Fibroblast of the aortic adventitia (primary cell): Measurements from ENCODE around the gene NEO1. TPM values are rescaled to one million over a fixed set of nuclear protein-coding genes. Genes with fewer than 3 reads are reported as not detected.

Experiments used
- DNase-seq: peaks from one replicate; pipeline ENCODE4 v3.0.0-alpha.2; 2010; ENCODE audit warnings: low read depth
- H3K4me3 ChIP-seq: 2 replicates; pipeline ENCODE4 v1.5.1; 2011; ENCODE audit warnings: low read depth, mild to moderate bottlenecking, control low read depth, low read length, moderate library complexity
- total RNA-seq: library from RNA; depleted of rRNA; stranded (reverse); fragments of >200 nt; gene quantifications from 2 replicates; pipeline ENCODE4 v1.2.3, GENCODE V29; 2012; ENCODE audit warnings: low replicate concordance
- TF ChIP-seq, protein P1 (sequence below): IDR thresholded peaks from 2 replicates; pipeline ENCODE4 v1.5.1; 2011; ENCODE audit warnings: mild to moderate bottlenecking, low read length, control low read depth, inconsistent platforms; ENCODE audit not compliant: insufficient read depth

Gene NEO1
- total RNA-seq, 1 donor, result 26.2 TPM

DNA sequence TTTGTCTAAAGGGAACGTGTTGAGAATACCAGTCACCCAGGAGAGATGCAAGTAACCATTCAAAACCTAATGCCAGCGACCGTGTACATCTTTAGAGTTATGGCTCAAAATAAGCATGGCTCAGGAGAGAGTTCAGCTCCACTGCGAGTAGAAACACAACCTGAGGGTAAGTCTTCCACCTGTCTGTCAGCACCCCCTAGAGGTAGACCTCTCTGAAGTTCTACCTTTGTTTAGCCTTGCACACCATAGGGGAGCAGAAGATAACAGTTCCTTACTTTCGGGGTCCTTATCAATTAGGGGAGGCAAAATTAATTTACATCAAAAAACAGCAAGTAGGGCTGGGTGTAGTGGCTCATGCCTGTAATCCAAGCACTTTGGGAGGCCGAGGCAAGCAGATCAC is 192.1 kb downstream of the NEO1 start:
- TF ChIP-seq, protein P1, sequence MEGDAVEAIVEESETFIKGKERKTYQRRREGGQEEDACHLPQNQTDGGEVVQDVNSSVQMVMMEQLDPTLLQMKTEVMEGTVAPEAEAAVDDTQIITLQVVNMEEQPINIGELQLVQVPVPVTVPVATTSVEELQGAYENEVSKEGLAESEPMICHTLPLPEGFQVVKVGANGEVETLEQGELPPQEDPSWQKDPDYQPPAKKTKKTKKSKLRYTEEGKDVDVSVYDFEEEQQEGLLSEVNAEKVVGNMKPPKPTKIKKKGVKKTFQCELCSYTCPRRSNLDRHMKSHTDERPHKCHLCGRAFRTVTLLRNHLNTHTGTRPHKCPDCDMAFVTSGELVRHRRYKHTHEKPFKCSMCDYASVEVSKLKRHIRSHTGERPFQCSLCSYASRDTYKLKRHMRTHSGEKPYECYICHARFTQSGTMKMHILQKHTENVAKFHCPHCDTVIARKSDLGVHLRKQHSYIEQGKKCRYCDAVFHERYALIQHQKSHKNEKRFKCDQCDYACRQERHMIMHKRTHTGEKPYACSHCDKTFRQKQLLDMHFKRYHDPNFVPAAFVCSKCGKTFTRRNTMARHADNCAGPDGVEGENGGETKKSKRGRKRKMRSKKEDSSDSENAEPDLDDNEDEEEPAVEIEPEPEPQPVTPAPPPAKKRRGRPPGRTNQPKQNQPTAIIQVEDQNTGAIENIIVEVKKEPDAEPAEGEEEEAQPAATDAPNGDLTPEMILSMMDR, result peak; percentile 19
- no peak overlapping the region for H3K4me3 ChIP-seq
- no peak for DNase-seq

DNA sequence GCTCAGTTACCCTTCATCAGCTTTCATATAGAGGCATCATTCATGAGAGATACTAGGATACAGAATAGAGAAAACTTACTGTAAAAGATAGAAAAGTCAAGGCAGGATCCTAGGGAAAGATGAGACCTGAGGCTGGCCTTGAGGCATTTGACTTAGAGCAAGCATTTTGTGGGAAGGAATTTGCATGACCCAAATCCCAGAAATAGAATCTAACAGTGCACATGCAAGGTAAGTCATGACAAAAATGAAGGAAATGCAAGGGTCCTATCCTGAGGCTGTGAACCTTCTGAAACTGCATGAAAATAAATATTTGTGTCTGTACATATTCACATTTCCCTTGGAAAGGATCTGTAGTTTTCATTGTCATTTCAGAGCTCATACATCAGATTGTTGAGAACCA is 194.2 kb downstream of the NEO1 start:
- H3K4me3 ChIP-seq, result no peak overlapping the region
- TF ChIP-seq, protein P1, result no peak
- no peak for DNase-seq

DNA sequence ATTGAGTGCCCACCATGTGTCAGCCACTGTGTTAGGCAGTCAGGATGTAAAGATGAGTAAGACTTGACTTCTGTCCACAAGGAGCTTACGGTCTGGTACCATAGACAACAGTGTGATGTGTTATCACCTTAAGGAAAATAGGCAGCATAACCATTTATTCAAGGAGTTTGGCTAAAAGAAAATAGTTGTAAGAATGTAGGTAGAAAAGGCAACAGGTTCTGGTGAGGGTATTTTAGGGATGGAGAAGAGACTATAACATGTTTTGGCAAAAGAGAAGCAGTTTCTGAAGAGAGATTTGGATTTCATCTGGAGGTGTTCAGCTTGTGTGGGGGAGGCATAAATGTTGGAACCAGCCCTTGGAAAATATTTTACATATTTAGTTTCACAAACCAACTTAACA is 194.6 kb downstream of the NEO1 start:
- no peak for DNase-seq
- TF ChIP-seq, protein P1, result no peak
- H3K4me3 ChIP-seq, result no peak overlapping the region

DNA sequence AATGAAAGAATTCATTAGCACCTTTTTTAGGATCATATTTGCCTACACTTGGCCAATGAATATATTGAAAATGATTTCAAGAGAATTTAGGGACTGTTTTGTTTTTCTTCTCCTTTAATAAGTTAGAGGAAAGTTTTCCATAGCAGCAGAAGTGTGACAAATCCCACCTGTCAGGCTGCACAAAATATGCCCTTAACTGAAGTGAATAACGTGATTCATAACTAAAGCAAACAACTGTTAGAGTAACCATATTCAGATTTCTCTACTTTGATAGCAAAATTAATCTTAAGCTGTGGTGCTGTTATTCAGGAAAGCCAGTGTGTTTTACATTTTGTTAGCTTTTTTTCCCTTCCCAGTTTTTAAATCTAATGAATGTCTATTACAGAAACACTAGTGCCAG is 195.1 kb downstream of the NEO1 start:
- DNase-seq, result no peak
- no peak overlapping the region for H3K4me3 ChIP-seq
- TF ChIP-seq, protein P1, result no peak

DNA sequence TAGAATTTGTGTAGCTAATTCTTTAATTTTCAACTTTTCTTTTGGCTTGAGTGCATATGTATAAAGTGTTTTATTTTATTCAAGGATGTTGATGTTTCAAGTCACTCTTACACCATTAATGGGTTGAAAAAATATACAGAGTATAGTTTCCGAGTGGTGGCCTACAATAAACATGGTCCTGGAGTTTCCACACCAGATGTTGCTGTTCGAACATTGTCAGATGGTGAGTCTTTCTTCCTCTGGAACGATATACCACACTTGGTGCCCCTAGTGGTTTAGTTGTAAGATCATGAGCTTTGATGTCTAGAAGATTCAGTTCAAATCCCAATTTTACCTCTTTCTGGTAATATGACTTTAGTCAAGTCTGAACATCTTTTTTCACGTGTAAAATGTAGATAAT is 197.2 kb downstream of the NEO1 start:
- TF ChIP-seq, protein P1, result no peak
- DNase-seq, result no peak
- H3K4me3 ChIP-seq, result no peak overlapping the region

DNA sequence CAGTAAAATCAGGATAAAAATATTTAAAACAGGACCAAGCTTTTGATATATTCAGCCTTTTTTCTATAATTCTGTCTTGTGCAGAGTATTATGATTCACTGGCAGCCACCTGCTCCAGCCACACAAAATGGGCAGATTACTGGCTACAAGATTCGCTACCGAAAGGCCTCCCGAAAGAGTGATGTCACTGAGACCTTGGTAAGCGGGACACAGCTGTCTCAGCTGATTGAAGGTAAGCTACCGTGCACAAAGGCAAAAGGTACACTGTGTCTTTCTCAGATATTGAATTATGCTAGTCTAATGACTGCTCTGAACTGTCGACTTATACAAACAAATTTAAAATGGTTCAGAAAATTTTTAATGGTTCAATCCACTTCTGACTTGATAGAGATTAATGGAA is 202.3 kb downstream of the NEO1 start:
- DNase-seq, result no peak
- TF ChIP-seq, protein P1, result no peak
- H3K4me3 ChIP-seq, result no peak overlapping the region
